ENCODE data around the gene LMO1. TPM values are rescaled to one million over a fixed set of nuclear protein-coding genes. Genes with fewer than 3 reads are reported as not detected.

Gene LMO1
- total and polyA plus RNA-seq, 9 of the 15 experiments (the other 6 are each of a cell fraction or from before 2014, with no cell fraction given) = not detected

DNA sequence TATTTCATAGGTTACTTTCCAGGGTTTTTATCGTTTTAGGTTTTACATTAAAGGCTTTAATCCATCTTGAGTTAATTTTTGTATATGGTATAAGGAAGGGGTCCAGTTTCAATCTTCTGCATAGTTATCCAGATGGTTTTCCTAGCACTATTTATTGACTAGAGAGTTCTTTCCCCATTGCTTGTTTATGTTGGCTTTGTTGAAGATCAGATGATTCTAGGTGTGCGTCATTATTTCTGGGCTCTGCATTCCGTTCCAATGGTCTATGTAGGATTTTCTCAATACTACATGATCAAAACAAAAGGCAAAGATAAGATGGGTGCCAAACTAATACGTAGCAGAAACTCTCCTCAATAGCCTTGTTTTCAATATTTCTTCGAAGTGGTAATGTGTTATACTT is 80.6 kb downstream of the LMO1 start:
- intact Hi-C loops (cut with micrococcal nuclease) = no loop called here
- Histone ChIP-seq H4K20me1 (replicated peaks; ENCODE audit: control insufficient read depth, insufficient read depth, low read length) (no peaks in the 10 kb centered on the region), H3K9ac (ENCODE audit: insufficient read depth in 1 of 2, low read depth in 2 of 2, low read length in 2 of 2) (no peak overlapping the region), H3K9me1 (ENCODE audit: control insufficient read depth, insufficient read depth, low read length) (no peaks in the 10 kb centered on the region), H3K27ac (ENCODE audit: extremely low read depth, low read depth, low read length) (no peak overlapping the region), H3K27me3 (ENCODE audit: control insufficient read depth in 2 of 2, insufficient read depth in 2 of 2, low read length in 2 of 2) (0 out of 5 replicates have a peak, but pooled peaks cover 0 to 3% of the 10 kb centered on the region in 2 experiments), H3K4me3 (no peak overlapping the region), H3K79me2 (ENCODE audit: control insufficient read depth, insufficient read depth, low read length) (no peaks in the 10 kb centered on the region), H3K36me3 (ENCODE audit: control insufficient read depth, insufficient read depth, low read length) (no peaks in the 10 kb centered on the region), H3K4me2 (ENCODE audit: insufficient read depth, low read length) (no peak overlapping the region), H3K9me3 (replicated peaks; ENCODE audit: control insufficient read depth, insufficient read depth, low read depth, low read length) (no peaks in the 10 kb centered on the region), H3K4me1 (replicated peaks in 1 of 2; ENCODE audit: control insufficient read depth in 2 of 2, insufficient read depth in 2 of 2, low read length in 2 of 2) (no peaks in the 10 kb centered on the region), H2AFZ (ENCODE audit: low read depth, low read length) (no peak overlapping the region)
- ATAC-seq = no peak
- in situ Hi-C loops (cut with MboI) = no loop called here
- CTCF ChIA-PET (ENCODE audit: low intra/inter-chr PET ratio) = no interaction called here
- POLR2A ChIA-PET = no interaction called here
- TF ChIP-seq ZNF76 (CRISPR knock-in tag; IDR thresholded peaks at IDR 0.05; ENCODE audit: borderline replicate concordance) (no peak), ZNF121 (CRISPR knock-in tag; conservative IDR thresholded peaks at IDR 0.05) (no peak), ZNF778 (CRISPR knock-in tag; IDR thresholded peaks at IDR 0.05) (no peak), PHF20 (IDR thresholded peaks at IDR 0.05; ENCODE audit: partially characterized antibody) (no peak), NR2F6 (CRISPR knock-in tag; IDR thresholded peaks at IDR 0.05) (no peak), ZNF263 (CRISPR knock-in tag; IDR thresholded peaks at IDR 0.05; ENCODE audit: borderline replicate concordance) (no peak), RBM34 (IDR thresholded peaks at IDR 0.05; ENCODE audit: borderline replicate concordance, insufficient read depth, low read length) (no peak), RNF2 (IDR thresholded peaks at IDR 0.05) (no peak), ZNF143 (CRISPR knock-in tag; IDR thresholded peaks at IDR 0.05) (no peak), RBM39 (optimal IDR thresholded peaks at IDR 0.05; ENCODE audit: low read depth, low read length) (no peak)
- TF ChIP-seq, protein P1, sequence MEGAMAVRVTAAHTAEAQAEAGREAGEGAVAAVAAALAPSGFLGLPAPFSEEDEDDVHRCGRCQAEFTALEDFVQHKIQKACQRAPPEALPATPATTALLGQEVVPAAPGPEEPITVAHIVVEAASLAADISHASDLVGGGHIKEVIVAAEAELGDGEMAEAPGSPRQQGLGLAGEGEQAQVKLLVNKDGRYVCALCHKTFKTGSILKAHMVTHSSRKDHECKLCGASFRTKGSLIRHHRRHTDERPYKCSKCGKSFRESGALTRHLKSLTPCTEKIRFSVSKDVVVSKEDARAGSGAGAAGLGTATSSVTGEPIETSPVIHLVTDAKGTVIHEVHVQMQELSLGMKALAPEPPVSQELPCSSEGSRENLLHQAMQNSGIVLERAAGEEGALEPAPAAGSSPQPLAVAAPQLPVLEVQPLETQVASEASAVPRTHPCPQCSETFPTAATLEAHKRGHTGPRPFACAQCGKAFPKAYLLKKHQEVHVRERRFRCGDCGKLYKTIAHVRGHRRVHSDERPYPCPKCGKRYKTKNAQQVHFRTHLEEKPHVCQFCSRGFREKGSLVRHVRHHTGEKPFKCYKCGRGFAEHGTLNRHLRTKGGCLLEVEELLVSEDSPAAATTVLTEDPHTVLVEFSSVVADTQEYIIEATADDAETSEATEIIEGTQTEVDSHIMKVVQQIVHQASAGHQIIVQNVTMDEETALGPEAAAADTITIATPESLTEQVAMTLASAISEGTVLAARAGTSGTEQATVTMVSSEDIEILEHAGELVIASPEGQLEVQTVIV (CRISPR knock-in tag; IDR thresholded peaks at IDR 0.05; ENCODE audit: borderline replicate concordance) = no peak
- TF ChIP-seq, protein P2, sequence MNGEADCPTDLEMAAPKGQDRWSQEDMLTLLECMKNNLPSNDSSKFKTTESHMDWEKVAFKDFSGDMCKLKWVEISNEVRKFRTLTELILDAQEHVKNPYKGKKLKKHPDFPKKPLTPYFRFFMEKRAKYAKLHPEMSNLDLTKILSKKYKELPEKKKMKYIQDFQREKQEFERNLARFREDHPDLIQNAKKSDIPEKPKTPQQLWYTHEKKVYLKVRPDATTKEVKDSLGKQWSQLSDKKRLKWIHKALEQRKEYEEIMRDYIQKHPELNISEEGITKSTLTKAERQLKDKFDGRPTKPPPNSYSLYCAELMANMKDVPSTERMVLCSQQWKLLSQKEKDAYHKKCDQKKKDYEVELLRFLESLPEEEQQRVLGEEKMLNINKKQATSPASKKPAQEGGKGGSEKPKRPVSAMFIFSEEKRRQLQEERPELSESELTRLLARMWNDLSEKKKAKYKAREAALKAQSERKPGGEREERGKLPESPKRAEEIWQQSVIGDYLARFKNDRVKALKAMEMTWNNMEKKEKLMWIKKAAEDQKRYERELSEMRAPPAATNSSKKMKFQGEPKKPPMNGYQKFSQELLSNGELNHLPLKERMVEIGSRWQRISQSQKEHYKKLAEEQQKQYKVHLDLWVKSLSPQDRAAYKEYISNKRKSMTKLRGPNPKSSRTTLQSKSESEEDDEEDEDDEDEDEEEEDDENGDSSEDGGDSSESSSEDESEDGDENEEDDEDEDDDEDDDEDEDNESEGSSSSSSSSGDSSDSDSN (IDR thresholded peaks at IDR 0.05; ENCODE audit: borderline replicate concordance in 1 of 2, low read depth in 2 of 2, low read length in 2 of 2) = no peak
- TF ChIP-seq, protein P3, sequence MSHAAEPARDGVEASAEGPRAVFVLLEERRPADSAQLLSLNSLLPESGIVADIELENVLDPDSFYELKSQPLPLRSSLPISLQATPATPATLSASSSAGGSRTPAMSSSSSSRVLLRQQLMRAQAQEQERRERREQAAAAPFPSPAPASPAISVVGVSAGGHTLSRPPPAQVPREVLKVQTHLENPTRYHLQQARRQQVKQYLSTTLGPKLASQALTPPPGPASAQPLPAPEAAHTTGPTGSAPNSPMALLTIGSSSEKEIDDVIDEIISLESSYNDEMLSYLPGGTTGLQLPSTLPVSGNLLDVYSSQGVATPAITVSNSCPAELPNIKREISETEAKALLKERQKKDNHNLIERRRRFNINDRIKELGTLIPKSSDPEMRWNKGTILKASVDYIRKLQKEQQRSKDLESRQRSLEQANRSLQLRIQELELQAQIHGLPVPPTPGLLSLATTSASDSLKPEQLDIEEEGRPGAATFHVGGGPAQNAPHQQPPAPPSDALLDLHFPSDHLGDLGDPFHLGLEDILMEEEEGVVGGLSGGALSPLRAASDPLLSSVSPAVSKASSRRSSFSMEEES (CRISPR knock-in tag; IDR thresholded peaks at IDR 0.05) = no peak
- no peak for DNase-seq (ENCODE audit: extremely low read depth in 1 of 4, low spot score in 3 of 4)
- BruUV-seq (replicated peaks) = no TSS peak
- no peak for FAIRE-seq
- WGBS (ENCODE audit: insufficient coverage, low coverage, missing lambda C conversion rate) = 0% methylated on average over 5 of the region's 5 CpGs
